Pons (tissue), 1 donor: Measurements from ENCODE around the gene BMPR1B.
"Not testable (repeated sequence)": the region's sequence is repeated elsewhere in the genome, so short reads cannot be mapped to it uniquely, and the experiment has no call there.

Experiments
- DNase-seq: peaks from one replicate; pipeline ENCODE4 v3.0.0-alpha.2; 2016; ENCODE audit warnings: low spot score

The BMPR1B gene

DNA sequence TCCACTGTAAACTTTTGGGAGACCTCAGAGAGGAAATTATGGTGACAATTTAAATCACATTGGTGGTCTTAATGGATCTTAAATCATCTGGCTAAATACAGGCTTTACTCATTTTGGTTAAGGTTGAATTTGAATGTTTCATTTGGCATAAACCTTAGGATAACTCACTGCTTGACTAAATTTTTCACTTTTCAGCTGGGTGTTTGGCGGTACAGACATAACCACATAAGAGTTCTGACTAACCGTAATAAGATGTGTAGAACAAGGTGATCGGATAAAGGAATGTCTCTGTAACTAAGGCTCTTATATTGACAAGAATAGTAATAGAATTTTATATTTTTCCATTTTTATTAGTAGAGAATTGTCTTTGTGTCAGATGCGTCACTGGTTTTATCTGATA lies 281.0 kb downstream of the BMPR1B start:
- no peak for DNase-seq

DNA sequence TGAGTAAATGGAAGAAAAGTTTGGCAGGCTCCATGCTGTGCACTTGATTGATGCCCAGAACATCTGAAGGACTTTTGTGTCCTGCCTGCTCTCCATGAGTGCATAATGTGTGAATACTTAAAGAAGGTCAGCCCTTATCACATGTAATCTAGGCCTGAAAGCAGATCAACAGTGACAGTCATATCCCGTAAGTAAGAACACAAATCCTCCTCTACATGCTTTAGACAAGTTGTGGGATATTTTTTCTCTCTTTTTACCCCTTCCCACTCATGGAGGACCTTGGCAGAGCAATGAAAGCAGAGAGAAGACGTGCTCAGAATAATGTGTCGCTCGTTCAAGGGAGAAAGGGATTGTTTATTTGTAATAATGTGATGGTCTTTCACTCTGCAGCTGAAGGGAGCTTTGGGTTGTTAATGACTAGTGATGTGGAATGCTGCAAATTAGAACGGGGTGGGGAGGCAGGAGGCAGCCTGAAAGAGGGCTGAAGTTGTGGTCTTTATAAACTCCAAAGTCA lies 286.6 kb downstream of the BMPR1B start:
- DNase-seq: peak; percentile 79

DNA sequence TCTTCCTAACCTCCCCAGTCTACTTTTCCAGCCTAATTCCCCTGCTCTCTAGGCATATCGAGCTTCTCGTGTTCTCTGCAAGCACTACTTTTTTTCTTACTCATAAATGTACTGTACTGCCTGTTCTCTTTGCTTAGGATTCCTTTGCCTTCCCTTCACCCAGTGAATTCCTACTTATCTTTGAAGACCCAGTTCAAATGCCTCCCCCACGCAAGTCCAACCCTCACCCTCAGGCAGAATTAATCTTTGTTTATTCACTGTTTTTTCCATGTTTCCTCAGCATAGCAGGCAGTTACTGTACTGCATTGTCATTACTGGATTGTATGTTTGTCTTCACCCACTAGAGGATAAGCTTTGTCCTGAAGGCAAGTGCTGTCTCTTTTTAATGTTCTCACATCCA lies 287.7 kb downstream of the BMPR1B start:
- DNase-seq: no peak

DNA sequence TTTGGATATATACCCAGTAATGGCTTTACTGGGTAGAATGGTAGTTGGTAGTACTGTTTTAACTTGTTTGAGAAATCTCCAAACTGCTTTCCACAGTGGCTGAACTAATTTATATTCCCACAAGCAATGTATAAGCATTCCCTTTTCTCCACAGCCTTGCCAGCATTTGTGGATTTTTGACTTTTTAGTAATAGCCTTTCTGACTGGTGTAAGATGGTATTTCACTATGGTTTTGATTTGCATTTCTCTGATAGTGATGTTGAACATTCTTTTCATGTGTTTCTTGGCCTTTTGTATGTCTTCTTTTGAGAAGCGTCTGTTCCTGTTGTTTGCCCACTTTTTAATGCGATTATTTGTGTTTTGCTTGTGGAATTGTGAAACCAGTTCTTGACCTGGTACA lies 290.5 kb downstream of the BMPR1B start:
- DNase-seq: no peak

DNA sequence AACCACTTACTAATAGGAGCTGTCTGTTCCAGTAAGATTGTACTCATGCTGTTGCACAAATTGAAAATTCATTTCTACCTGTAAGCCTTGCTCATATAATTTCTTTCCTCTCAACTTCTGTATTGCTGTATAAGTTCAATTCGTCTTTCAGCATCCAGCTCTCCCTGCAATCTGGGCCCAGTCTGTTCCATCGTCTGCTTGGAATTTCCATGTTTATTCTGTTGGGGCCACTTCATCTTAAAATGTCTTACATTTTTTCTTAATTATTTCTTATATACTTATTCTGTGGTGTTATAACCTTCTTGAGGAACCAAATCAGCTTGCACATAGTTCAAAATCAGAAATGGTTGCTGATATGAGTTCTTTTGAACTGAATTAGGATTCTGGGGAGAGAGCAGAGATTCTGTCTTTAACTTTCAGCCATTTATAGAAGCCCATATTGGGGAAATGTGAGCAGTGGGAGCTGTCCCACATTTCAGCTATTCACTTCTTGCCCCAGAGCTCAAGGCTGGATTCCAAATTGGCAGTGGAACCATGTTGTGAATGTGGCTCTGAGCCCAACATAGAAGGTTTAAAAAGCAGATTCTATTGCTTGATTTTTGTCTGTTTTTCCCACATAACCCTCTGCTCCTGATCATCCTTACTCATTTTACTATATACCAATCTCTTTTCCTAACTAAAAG lies 291.9 kb downstream of the BMPR1B start:
- peak; percentile 40 for DNase-seq

DNA sequence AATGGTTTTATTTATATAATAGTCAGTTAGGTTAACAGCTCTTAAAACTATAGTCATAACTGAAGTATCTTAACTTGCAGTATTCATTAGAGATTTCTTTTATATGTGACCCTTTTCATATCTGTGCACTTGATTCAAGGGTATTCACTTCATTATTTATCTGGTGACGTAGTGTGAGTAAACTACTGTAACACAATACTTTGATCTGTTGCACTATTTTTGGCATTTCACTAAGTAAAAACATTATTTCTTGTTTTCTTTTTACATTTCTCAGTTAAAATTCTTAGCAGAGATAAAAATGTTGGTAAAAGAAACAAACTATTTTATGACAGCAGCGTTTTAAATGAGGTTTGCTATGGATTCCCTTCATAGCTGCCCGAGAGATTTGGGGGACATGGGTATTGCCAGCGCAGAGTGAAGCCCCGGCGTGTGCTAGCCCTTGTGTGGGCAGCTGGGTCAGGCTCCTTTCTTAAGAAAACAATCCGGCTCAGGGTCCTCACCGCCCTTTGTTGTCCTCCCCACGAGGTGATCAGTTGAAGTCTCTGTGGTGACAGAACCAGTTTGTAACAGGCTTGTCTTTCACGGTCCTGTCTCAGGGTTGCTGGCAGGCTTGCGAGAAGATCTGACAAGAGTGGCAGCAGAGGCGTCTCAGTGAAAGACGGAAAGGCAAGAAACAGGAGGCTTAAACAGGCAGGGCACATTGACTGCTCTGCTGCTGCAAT lies 293.4 kb downstream of the BMPR1B start:
- DNase-seq: no peak

DNA sequence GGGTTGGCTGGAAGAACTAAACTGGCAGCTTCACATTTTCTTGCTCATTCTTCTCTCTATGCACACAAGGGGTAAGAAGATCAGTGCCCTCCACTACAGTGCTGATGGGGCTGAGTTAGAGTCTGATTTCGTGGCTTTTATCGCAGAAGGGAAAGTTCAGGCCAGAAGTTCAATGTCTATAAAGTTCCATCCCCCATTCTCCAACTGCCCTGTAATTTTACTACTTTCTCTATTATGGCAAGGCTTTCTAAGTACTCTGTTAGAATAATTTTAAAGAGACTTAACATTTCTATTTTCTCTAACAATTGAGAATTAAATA lies 293.9 kb downstream of the BMPR1B start:
- DNase-seq: no peak

DNA sequence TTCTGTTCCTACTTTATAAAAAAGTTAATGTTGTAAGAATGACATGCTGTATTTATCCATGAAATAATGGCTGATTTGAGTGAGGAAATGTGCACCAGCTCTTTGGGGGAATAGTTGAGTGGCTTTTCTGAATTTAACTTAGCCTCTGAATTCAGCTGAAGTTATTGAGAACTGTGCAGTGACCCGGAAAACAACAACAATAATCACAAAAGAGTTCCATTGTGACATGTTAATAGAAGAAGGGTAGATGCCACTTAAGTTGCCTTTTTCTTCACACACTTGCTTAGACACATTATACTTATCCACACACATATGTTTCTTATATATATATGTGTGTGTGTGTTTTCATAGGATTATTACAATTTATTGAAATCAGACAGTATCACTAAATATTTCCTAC lies 301.2 kb downstream of the BMPR1B start:
- DNase-seq: no peak

DNA sequence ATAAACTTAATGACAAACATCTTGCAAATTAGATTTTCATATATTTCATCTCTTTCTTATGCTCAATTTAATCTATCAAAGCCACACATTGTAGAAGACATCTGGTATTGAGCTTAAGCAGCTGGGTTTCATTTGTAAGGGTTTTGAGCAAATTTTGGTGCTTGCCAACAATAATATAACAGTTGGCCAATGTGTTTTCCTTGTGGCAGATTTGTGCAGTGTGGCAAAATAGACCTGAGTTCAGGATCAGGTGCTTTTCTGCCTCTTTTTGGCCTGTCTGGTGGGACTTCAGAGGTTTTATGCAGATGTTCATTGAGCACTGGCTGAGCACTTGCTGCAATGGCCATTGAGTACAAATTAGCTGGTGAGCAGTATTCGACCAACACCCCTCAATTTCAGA lies 301.9 kb downstream of the BMPR1B start:
- DNase-seq: no peak

DNA sequence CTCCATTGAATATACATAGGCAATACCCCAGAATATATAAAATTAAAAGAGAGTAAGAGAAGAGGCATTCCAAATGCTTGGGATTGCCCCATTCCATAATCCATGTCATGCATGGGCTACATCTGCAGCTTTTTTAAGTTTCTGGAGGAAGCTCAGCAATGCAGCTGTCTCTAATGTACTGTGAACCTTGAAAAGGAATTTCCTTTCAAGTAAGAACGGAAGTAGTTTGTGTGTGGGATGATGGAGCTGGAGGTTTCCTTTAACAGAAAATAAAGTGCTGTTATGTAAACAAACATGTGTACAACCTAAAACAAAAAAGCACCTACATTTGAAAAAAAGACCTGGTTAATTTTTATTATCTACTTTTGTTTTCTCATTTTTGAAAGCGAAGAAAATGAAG lies 303.5 kb downstream of the BMPR1B start:
- DNase-seq: no peak

DNA sequence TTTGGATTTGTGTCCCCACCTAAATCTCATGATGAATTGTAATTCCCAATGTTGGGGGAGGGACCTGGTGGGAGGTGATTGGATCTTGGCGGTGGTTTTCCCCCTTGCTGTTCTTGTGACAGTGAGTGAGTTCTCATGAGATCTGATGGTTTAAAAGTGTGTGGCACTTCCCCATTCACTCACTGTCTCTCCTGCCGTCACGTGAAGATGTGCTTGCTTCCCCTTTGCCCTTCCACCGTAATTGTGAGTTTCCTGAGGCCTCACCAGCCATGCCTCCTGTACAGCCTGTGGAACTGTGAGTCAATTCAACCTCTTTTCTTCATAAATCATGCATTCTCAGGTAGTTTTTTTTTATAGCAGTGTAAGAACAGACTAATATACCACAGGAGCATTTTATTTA lies 304.0 kb downstream of the BMPR1B start:
- DNase-seq: not testable (repeated sequence)

DNA sequence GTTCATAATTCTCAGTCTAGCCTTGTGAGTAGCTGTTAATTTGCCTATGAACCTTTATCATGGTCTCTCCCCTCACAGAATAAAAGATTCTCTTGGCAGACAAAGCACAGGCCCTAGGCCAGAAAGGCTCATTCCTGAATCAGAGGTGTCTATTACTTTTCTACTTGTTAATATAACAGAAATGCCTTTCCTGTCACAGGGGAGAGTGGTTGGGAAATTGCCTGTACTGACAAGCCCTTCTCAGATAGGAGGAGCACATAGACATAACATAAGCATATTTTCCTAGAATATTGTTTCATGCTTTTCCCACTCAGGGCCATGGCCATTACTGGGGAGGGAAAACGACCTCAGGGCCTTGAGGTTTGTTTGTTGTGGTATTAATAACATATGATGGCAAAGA lies 308.3 kb downstream of the BMPR1B start:
- DNase-seq: no peak

DNA sequence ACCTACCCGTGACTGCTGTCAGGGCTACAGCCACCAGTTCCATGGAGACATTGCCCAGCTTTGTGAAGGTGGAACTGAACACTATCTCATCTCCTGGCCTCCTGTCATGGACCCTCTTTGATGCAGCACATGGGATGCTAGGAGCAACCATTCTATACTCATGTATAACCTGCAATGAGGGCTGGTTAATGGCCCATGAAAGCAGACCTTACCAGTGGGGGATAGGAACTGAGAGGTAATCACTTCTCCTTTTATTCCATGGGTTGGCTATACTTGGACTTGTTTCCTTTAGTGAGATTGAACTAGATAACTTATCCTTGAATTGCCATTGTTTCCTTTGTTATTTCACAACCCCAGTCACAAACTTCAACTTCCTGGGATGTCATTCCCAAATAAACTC lies 310.6 kb downstream of the BMPR1B start:
- no peak for DNase-seq

DNA sequence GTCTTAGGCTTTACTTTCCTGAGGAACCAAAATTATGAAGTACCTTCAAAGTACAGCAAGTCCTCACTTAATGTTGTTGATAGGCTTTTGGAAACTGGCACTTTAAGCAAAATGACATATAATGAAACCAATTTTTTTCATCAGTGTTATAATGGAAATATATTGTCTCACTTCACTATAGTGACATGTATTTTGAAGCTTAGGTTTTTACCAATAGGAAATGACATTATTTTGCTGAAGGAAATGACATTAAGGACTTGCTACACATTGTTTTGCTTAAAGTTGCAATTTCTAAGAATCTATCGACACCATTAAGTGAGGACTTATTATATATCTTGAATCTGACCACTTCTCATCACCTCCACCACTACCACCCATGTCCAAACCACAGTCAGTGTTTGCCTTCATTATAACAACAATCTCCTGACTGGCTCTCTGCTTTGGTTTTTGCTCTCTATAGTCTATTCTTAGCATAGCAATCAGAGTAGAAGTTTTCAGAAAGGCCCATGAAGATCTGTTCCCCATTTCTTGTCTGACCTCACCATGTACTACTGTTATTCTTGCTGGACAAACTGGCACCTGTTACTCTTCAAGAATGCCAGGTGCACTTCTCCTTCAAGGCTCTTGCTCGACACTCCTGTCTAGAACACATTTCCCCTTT lies 311.2 kb downstream of the BMPR1B start:
- DNase-seq: no peak

DNA sequence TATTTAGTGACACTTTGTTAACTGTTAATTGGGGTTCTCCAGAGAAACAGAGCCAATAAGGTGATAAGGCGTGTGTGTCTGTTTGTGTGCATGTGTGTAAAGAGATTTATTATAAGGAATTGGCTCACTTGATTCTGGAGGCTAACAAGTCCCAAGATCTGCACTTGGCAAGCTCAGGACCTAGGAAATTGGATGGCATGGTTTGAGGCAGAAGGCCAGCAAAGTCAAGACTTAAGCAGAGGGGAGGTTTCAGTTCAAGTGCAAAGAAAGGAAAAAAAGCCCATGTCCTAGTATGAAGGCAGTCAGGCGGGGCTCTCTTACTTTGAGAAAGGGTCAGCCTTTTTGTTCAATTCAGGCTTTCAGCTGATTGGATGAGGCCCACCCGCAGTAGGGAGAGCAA lies 314.1 kb downstream of the BMPR1B start:
- DNase-seq: peak; percentile 31

DNA sequence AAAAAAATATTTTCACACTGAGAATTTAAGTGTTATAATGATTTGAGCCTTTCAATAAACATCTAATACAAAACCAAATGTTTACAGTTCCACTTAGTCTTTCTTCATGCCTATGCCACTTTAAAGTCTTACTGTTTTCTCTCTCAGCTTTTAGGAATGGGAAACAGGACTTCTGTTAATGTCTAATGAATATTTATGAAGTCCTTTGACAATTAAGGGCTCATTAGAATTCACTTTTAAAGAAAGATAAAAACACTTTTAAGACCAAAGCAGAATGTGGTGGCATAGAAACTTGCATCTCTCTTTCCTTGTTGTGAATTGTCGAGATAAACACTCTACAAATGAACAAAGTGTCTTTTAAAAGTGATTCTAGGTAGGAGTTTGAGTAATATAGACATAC lies 315.9 kb downstream of the BMPR1B start:
- no peak for DNase-seq

DNA sequence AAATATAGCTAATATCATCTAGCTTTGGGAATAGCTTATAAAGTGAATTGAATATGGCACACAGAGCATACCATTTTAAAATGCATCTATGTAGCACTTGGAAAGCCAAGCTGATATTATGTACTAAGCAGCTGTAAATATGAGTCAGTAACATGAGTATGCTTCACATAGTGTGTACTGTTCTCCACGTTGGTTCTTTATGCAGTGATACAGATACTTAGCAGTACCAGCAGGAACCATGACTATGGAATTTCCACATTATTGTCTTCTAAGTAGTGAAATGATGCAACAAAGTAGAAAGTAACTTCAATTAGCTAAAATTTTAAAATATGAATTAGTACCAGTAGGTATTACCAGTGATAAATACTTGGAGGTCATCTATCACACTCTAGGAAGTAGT lies 320.1 kb downstream of the BMPR1B start:
- DNase-seq: no peak

DNA sequence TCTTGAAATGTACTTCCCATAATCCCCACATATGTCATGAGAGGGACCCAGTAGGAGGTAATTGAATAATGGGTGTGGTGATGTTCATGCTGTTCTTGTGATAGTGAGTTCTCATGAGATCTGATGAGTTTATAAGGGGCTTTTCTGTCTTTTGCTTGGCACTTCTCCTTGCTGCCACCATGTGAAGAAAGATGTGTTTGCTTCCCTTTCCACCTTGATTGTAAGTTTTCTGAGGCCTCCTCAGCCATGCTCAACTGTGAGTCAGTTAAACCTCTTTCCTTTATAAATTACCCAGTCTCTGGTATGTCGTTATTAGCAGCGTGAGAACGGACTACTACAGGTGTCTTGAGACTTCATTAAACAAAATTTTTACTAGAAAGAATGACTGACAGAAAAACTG lies 323.2 kb downstream of the BMPR1B start:
- DNase-seq: no peak

DNA sequence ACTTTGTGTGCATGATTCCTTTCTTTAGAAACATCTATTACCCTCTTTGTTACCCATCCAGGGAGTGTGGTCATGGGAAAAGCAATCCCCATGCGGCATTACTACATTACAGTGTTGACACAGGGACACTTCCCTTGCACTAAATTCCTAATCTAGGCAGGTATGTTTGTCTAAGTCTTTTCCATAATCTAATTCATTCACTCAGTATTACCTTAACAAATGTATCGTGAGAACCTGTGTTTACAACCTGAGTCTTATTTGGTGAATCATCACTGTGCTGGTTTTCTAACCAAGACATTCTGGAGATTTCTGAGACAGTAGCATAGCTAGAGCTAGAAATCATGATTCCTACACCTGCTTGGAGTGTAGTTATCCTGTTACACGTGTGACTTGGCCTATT lies 326.8 kb downstream of the BMPR1B start:
- no peak for DNase-seq

DNA sequence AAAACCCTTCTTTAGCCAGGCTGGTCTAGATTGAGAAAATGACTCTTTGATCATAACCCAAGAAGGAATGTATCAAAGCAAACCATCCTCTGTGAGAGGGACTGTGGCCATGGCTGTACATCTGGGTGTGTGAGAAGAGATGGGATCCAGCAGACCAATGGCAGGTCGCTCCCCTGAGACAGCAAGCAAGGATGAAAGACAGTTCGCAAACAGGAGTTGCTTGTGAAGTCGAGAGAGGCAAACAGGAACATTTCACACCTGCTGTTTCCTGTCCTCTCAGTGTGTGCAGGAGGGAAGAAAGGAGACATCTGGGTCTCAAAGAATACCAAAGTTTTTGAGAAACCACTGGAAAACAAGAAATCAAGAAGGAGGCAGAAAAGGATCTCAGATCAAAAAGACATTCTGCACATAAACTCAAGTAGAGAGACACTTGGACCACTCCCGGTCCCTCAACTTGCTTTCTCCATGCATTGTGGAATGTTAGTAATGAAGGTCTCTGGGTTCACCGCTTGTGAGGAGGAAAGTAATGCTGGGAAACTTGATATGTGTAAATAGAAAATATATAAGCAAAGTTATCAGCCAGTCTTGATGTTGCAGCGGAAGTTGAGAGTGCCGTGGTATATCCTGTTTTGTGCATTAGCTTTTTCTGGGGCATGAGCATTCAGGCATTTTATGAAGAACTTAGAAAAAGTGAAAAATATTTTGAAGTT lies 327.5 kb downstream of the BMPR1B start:
- DNase-seq: no peak

DNA sequence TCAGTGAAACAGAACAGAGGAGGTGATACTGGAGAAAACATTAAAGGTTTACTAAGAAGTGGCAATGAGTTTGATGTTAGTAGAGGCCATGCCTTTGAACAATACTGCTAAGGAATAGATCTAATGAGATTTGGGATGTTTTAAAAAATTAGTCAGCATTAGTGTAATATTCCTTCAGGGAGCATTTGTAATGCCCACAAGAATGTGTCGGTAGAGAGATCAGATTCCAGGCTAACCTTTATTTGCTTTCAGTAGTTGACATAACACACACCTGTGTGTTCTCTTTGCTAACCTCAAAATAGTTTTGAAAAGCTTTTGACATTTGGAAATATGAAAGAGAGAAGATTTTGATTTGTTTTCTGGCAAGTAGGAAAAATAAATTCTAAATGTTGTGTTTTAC lies 328.8 kb downstream of the BMPR1B start:
- no peak for DNase-seq

DNA sequence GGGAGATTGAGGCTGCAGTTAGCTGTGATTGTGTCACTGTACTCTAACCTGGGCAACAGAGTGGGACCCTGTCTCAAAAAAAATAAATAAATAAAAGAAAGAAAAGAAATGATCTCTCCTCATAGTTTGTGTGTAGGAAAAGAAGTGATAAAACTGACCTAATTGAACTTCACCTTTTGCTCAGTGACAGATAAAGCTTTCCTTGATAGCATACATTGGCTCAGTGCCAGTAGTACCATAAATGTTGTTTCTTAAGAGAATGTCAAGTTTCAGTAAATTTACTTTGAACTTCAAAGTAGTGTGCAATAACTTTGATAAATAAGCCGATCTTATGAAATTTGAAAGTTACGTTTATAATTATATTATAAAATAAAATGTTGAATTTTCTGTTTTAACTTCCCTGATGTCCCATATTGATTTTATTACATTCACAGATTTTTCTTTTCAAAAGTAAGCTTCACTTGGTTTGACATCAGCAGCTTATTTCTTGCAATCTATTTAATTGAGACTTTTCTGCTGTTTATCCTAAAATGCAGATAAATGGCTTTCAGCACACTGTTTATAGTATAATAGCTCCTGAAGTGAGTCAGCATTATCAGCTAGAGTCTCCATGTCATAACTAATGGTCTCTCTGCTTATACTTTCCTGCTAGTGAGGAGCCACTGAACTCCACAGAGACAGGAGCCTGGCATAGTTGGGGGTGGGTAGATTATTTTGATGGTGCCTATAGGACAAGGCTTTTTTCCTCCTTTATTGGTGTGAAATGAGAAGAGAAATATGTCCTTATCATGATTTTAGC lies 330.1 kb downstream of the BMPR1B start:
- no peak for DNase-seq
